ENCODE measurements around the gene CASZ1. TPM values are rescaled to one million over a fixed set of nuclear protein-coding genes. Genes with fewer than 3 reads are reported as not detected.

Gene CASZ1
- total RNA-seq, 4 donors from 2014 or later: 21.9 to 60.2 (median 29.6) TPM

GRCh38 chr1:10835421-10835820, 39.0 kb upstream of the CASZ1 start:
- TF ChIP-seq, protein P1, sequence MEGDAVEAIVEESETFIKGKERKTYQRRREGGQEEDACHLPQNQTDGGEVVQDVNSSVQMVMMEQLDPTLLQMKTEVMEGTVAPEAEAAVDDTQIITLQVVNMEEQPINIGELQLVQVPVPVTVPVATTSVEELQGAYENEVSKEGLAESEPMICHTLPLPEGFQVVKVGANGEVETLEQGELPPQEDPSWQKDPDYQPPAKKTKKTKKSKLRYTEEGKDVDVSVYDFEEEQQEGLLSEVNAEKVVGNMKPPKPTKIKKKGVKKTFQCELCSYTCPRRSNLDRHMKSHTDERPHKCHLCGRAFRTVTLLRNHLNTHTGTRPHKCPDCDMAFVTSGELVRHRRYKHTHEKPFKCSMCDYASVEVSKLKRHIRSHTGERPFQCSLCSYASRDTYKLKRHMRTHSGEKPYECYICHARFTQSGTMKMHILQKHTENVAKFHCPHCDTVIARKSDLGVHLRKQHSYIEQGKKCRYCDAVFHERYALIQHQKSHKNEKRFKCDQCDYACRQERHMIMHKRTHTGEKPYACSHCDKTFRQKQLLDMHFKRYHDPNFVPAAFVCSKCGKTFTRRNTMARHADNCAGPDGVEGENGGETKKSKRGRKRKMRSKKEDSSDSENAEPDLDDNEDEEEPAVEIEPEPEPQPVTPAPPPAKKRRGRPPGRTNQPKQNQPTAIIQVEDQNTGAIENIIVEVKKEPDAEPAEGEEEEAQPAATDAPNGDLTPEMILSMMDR (IDR thresholded peaks at IDR 0.05): no peak
- TF ChIP-seq POLR2A (IDR thresholded peaks at IDR 0.05; ENCODE audit: low read depth) (no peak), EP300 (IDR thresholded peaks at IDR 0.05) (no peak), POLR2AphosphoS5 (IDR thresholded peaks at IDR 0.05) (no peak)
- 57% methylated on average over 6 of the region's 12 CpGs for WGBS
- Histone ChIP-seq H3K4me3 (peak overlapping the region in 1 of 4 donors; percentile 8), H3K4me1 (peaks cover 0 to 8% (median 7%) of the 10 kb centered on the region in 4 donors), H3K36me3 (no peaks in the 10 kb centered on the region), H3K27ac (replicated peaks in 1 of 4) (no peak overlapping the region), H3K9me3 (no peaks in the 10 kb centered on the region), H3K27me3 (peaks cover 0 to 62% (median 13%) of the 10 kb centered on the region in 4 donors)
- DNase-seq (ENCODE audit: extremely low spot score): no peak
- intact Hi-C loops (cut with DNase I): no loop called here

GRCh38 chr1:10834770-10835412, 38.4 kb upstream of the CASZ1 start:
- no peak for DNase-seq (ENCODE audit: extremely low spot score)
- H3K36me3 ChIP-seq: no peaks in the 10 kb centered on the region
- no peak overlapping the region for H3K27ac ChIP-seq (replicated peaks in 1 of 4)
- no peaks in the 10 kb centered on the region for H3K9me3 ChIP-seq
- WGBS: 67% methylated on average over 13 of the region's 16 CpGs
- H3K4me3 ChIP-seq: no peak overlapping the region
- peaks cover 0 to 62% (median 13%) of the 10 kb centered on the region in 4 donors for H3K27me3 ChIP-seq
- intact Hi-C loops (cut with DNase I): no loop called here
- H3K4me1 ChIP-seq: peaks cover 0 to 8% (median 7%) of the 10 kb centered on the region in 4 donors
- TF ChIP-seq POLR2AphosphoS5 (IDR thresholded peaks at IDR 0.05) (no peak), EP300 (IDR thresholded peaks at IDR 0.05) (no peak), POLR2A (IDR thresholded peaks at IDR 0.05; ENCODE audit: low read depth) (no peak)

DNA sequence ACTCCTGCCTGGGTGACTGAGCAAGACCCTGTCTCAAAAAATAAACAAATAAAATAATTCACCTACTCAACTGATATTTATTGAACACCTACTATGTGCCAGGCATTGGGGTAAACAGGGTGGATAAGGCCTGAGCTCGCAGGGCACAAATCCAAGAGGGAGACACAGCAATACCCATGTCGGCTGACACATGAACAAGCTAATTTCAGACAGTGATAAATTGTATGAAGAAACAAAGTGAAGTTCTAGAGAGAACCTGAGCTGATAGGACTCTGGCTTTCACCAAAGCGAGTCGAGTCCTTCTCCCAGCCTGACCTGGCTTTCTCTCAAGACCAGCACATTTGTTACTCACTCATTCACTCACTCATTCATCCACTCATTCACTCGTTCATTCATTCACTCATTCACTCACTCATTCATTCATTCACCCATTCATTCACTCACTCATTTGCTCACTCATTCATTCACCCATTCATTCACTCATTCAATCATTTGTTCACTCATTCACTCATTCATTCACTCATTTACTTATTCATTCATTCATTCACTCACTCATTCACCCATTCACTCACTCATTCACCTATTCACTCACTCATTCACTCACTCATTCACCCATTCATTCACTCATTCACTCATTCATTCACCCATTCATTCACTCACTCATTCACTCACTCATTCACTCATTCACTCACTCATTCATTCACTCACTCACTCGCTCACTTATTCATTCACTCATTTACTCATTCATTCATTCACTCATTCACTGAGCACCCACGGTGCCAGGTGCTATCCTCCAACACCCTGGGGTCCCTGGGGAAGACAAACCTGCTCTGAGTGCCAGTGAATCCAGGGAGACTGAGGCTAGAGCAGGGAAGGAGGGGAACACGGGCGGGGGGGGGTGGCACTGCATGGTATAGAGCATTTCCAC, 37.4 kb upstream of the CASZ1 start:
- H3K4me3 ChIP-seq: no peak overlapping the region
- intact Hi-C loops (cut with DNase I): no loop called here
- no peak for DNase-seq (ENCODE audit: extremely low spot score)
- peaks cover 0 to 8% (median 7%) of the 10 kb centered on the region in 4 donors for H3K4me1 ChIP-seq
- no peak for TF ChIP-seq EP300 (IDR thresholded peaks at IDR 0.05)
- TF ChIP-seq, protein P1 (IDR thresholded peaks at IDR 0.05): no peak
- no peak for TF ChIP-seq POLR2AphosphoS5 (IDR thresholded peaks at IDR 0.05)
- TF ChIP-seq POLR2A (IDR thresholded peaks at IDR 0.05; ENCODE audit: low read depth): no peak
- peaks cover 0 to 52% (median 13%) of the 10 kb centered on the region in 4 donors for H3K27me3 ChIP-seq
- H3K36me3 ChIP-seq: no peaks in the 10 kb centered on the region
- no peak overlapping the region for H3K27ac ChIP-seq (replicated peaks in 1 of 4)
- no peaks in the 10 kb centered on the region for H3K9me3 ChIP-seq
- 80% methylated on average over 9 of the region's 9 CpGs for WGBS

DNA sequence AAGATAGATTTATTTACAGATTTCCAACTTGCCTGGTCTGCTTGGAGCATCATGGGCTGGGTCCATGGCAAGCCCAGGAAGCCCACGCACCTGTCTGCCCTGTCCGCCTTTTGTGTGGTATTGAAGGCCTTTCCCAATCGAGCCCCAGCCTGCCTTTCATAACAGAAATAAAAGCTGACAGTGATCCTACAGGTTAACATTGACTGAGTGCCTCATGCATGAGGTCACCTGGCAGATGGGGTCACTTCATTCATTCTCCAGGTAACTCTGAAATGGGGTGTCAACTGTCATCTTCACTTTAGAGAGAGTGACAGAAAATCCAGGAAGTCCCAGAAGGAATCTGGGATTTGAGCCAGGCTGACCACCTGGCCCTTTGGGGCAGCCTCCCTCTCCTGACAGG, 36.3 kb upstream of the CASZ1 start:
- H3K27ac ChIP-seq (replicated peaks in 1 of 4): no peak overlapping the region
- no peaks in the 10 kb centered on the region for H3K9me3 ChIP-seq
- TF ChIP-seq POLR2A (IDR thresholded peaks at IDR 0.05; ENCODE audit: low read depth) (no peak), EP300 (IDR thresholded peaks at IDR 0.05) (no peak), POLR2AphosphoS5 (IDR thresholded peaks at IDR 0.05) (no peak)
- TF ChIP-seq, protein P1 (IDR thresholded peaks at IDR 0.05): no peak
- H3K27me3 ChIP-seq: peaks cover 0 to 49% (median 13%) of the 10 kb centered on the region in 4 donors
- 89% methylated on average over 3 of the region's 3 CpGs for WGBS
- H3K36me3 ChIP-seq: no peaks in the 10 kb centered on the region
- intact Hi-C loops (cut with DNase I): no loop called here
- no peak overlapping the region for H3K4me3 ChIP-seq
- H3K4me1 ChIP-seq: peaks cover 0 to 8% (median 7%) of the 10 kb centered on the region in 4 donors
- DNase-seq (ENCODE audit: extremely low spot score): no peak
